DMS53 treated with DMSO at 0.1 percent for 48 hours (cell line): ENCODE results near the gene IKZF2.

ENCODE experiments used
- DNase-seq: peaks from one replicate; lab custom pipeline; 2025; ENCODE audit not compliant: unreplicated experiment; lab: John Stamatoyannopoulos, UW

The IKZF2 gene

DNA sequence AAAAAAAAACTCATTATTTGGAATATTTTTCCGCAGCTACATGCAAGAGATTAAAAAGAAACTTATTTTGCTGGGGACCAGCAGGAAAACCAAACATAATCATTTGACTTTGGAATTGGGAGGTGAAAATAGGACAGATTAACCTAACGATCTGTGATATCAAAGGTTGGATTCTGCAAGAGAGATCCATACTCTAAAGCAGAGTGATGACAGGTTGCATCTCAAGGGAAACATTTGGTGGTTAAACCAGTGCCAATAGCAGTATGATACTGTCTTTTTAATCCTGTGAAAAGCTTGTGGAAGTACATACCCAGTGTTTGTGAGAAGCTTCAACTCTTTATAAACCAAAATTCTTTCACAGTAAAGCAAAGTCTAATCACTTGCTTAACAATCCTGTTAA is 5.3 kb upstream of the IKZF2 start:
- no peak for DNase-seq

DNA sequence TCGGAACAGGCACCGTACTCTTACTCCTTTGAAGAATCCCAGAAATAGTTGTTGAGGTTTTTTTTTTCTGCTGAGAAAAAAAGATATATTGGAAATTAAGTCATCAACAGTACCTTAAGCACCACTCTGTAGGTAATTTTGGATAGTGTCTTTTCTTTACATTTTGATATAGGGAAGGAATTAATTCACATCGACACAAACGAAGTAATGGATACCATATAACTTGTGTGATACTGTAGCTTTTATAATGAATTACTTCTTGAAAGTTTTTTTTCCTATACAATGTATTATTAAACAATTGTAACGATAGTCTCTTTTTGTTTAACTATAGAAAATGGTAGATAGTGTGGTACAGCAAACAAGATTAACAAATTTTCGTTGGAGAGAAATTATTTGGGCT is 1.5 kb upstream of the IKZF2 start:
- DNase-seq = no peak

DNA sequence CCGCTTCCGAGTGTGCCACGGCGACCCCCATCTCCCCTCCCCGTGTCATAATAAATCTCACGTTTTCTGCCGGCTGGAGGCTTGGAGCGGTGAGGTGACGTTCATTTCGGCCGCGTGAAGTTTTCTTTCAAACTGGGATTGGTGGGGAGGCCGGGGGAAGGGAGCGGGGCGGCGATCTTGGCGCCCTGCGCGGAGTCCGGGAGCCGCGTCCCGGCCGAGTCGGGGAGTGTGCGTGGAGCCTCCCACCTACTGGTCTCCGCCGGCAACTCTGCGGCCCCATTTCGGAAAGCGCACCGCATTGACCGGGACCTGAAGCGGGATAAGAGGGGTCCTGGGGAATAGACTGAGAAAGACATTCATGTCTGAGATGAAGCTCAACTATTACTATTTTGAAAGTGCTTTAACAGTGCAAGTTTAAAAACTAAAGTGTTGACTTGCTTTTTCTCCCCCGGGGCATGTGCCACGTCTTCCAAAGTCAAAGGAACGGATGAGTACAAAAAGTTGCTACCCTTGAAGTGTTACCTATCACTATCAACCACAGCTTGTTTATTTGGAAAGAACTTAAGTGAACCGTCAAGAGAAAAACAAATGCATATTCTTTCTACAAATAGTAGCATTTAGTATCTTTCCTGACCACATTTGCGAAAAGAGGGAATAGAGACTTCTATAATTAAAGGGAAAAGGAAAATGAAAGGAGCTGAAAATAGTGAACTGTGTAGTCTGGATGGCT is 818 bp upstream of the IKZF2 start:
- peak; percentile 31 for DNase-seq

DNA sequence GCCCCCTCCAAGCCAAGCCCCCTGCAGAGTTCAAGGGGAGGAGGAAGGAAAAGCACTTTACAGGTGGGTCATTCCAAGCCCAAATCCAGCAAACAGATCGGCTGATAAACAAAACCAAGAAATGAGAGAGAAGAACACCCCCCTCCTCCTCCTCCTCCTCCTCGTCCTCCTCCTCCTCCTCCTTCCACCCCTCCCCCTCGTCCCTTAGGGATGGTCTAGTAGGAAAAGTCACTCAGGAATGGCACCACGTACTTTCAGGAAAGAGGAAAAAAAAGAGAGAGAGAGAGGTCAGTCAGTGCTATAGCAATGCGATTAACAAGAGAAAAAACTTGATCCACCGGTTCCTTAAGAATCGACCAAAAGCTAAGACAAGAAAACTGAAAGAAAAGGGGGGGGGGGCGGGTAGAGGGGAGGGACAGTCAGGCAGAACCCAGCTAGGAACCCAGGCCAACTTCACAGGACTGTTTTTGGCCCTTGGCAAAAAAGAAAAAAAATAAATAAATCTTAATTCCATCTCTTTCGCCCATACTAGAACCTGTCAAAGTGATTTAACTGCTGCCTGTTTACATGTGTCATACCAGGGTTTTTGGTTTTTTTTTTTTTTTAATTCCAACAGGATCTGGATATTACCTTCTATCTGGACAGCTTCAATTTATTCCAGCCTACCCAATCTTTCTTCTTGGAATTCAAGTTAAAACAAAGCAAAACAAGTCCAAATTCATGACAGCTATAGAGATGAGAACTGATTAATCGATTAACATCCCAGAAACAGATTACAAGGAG is 906 bp downstream of the IKZF2 start:
- DNase-seq = no peak

DNA sequence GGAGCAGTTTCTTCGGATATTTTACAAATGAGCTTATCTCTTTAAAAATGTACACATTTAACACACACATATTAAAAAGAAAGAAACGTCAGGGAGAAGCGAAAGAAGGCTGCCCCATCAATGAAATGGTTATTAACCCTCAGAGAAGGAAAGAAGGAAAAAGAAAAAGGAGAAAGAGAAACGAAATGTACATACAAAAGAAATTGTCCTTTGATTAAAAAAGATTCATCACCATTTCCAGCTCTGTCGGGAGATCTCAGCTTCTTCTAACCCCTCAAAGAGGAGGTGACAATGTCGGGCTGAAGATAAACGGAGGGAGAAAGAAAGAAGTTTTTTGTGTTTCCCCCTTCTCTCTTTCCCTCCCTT is 1.5 kb downstream of the IKZF2 start:
- DNase-seq = no peak

DNA sequence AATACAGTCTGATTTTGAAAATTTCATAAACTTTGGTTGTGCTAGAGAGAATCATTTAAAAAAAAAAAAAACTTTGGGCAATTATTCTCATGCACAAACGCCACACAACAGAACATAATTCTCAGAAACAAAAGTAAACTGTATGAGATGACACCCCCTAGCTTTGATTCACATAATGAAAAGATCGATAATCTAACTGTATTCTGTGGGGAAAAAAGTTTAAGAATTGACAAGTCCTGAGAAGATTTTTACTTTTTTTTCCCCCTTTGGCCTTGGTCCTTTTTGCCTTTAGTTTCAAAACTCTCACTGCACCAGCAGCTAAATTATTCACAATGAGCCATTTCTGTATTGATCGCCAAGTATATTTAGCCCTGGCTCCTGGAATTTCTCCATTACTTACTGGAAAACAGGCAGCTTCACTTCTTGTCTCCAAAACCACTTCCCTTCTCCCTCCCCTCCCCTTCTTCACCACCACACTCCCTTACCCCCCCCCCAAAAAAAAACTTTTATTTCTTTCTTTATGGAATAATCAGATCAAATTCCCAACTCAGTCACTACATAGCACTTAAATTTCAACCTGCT is 2.0 kb downstream of the IKZF2 start:
- no peak for DNase-seq

DNA sequence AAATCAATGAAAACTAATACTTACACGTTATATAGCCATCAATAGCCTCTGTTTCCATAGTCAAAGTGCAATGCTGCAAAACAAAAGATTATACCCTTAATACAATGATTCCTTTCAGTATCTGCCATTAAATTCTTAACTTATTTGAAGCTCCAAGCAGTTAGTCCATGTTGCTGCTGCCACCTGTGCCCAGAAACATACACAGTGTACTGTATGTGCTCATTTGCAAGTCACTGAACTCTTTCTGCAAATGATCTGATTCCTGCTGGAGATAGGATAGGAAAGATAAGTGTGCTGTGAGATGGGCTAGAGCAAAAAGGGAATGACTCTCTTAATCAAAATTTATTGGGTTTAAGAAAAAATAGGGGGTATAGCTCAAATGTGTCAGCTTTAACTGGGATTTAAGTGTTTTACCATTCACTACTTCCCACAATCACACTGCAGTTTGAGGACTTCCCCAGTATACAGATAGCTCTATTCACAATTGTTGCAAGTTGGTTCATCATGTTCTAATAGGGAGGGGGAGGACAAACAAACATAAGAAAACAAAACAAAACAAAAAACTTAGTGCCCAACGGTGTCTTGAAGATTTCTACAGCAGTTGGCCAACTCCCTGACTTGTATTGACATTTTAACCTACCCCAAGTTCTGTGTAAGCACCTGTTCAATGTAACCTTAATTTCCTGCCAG is 2.7 kb downstream of the IKZF2 start:
- no peak for DNase-seq

DNA sequence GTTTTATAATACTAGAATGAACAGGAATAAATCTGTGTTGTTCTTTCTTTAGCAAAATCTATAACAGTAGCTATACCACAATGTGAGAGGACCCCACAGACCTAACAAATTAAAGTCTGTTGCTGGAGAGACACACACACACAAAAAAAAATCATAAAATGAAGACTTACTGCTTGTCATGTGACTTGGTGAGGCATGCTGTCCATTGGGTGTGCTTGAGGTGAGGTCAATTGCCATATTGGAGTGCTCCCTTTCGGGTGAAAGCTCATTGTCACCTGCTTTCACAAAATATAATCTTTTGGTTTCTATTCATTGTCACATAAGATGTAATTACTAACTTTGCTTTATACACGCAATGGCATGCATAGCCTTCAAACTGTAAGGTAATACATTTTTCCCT is 3.9 kb downstream of the IKZF2 start:
- DNase-seq = no peak

DNA sequence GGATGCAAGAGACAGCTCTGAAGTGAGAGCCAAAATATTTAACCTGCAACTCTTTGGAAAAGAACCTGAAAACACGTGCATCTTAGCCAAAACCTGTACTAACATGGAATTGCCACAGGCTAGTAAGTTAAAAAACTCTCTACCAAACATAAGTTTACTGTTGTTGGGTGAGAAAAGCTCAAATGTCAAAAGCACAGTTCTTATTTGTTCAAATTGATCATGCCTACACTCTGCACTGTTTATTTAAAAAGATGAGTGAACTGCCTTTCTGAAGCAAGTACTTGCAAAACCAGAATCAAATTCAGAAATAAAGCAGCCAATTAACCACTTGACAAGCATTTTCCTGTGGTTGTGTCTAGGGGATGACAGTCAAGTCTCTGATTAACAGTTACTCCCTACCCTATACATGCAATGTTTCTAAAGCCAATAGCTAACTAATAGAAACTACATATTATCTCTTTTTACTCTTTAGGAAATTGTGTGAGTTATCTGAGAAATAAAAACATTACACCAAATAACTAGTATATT is 5.6 kb downstream of the IKZF2 start:
- no peak for DNase-seq

DNA sequence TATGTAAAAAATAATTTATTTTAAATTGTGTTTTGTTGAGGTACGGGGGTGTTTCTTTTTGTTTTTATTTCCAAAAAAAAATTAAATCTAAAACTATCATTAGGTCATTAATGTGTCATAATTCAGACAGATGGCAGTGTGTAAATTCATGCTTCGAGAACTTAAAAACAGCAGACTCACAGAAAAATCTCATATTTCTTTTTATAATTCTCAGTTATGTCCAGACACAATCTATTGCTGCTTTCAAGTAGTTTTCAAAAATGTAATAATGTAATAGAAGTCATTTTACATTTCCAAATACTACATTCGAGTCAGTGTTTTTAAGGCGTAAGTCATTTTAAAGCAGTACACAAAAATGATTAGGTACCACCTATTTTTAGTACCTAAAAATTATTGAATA is 14.3 kb downstream of the IKZF2 start:
- no peak for DNase-seq

DNA sequence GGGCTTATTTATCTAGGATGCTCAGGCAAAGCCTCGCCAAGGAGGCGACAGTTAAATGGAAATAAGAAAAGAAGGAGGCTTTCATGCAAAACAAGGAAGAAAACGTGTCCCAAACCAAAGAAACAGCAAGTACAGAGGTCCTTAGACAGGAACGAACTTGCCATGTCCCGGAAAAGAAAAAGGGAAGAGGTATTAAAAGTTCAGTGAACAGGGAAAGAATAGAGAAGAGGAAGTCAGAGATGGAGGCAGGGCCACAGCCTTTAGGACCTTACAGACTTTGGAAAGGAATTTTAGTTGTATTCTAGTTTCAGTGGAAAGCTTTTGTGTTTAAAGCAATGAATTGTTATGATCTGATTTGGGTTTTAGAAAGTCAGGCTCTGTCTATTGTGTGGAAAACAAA is 22.1 kb downstream of the IKZF2 start:
- no peak for DNase-seq

DNA sequence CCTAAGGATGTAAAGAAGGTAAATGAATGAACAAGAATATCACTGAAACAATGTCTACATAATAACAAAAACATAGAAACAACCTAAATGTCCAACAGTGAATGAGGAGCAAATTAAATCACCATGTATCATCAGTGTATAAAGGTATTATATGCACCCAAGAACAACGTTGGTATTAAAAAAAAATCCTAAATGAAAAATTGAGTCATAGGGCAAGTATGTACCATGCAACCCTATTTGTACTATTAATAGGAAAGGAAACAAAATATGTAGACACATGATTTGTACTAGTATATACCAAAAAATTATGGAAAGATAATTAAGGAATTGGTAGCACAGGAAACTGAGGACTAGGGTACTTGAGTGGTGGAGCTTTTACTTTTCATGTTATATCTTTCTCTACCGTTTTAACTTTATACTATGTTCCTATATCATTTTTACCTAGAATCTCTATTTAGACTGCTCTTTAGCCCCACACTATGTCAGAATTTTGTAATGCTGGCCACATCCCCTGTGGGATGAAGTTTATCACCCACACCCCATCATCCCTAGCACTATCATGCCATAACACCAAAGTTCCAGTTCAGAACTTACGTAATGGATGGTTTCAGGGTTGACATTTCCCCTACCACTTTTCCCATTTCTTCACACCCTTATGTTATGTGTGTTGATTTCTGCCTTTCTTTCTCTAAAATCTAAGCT is 25.6 kb downstream of the IKZF2 start:
- no peak for DNase-seq

DNA sequence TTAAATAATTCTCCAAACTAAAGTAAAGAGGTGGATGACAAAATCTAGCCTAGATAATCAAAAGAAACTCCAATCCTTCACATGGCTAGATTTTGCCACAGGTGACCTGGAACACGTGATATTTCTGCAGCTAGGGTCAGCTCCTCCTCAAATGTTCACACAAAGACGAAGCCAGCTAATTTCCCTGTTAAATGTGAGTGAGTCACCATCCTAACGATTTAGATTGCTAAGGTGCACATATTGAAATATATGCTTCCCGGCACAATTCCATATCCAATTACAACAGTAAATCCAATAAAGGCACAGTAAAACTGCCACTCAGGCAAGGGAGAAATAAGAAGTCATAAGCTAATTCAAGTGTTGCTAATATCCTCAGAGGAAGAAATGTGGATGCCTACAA is 28.7 kb downstream of the IKZF2 start:
- no peak for DNase-seq

DNA sequence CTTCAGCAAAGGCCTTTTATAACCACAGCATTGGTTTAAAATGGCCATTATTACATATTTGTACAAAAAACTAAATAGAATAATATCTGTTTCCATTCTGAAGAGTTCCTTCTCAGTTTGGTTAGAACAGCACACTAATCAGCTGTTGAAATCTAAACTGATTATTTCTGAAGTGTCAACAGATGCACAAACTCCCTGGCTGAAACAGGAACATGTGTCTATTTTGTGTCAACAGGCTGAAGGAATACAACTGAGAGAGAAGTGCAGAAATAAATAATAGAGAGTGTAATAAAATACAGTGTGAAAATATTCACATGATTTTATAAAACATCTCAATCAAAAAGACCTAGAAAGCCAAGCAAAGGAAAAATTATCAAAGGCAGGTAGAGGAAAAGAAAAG is 29.7 kb downstream of the IKZF2 start:
- DNase-seq = no peak

DNA sequence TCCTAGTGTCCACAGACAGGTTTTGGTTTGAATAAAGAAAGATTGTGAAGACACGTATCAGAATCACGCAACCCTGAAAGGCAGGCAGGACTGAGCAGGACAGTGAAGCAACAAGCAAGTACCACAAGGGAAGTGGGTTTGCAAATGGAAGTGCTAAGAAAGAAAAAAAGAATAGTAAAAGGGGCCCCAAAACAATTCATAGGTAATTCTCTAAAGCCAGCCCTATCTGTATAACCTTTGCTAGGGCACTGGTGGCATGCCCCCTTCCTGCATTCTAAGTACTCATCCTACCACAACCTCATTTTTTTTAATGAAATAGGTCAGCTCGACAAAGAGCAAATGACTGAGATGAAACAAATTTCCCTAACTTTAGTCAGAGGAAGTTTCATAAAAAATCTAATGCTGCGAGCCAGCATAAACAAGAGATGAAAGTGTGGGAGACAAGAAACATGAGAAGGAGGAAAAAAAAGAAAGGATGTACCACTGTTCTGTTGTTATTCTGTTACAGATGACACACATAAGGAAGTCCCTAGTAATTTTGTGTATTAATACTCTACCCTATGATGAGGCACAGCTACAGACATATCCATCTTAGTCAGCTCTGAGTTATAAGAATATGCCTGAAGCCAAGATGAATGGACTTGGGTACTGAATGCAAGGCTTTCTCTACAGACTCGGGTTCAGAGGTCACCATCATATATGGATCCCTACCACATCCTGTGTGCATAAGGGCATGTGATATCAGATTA is 32.2 kb downstream of the IKZF2 start:
- no peak for DNase-seq

DNA sequence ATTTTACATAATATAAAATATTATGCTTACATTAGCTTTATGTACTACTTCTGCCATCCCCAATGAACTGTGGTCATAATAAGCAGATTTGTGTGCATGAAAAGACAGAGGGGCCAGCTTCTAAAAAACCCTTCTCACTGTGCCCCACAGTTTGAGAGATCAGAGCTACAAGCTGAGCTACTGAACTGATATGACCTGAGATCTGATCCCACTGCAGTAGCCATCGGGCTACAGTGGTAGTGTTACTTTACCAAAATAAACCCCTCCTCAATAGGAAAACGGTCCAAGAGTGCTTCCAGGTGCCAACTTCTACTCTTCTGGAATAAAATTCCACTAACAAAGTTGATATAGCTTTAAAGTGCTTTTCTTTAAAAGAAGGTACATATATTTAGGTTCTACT is 43.1 kb downstream of the IKZF2 start:
- DNase-seq = no peak

DNA sequence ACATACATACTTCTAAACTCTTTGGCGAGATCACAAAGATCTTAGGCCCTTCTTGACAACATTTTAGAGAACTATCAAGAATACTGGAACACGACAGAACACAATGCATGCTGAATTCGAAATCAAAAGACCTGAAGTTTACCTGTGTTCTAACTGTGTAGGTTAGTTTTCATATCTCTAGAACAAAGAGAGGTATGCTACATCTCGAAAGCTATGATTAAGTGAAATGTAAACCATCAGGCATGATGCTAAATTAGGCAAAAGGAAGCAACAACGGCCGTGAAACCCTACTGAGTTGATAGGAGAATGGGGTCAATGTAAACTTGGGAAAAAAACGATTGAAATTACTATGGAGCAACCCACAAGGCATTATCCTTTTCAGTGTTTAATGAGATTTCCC is 43.7 kb downstream of the IKZF2 start:
- DNase-seq = no peak

DNA sequence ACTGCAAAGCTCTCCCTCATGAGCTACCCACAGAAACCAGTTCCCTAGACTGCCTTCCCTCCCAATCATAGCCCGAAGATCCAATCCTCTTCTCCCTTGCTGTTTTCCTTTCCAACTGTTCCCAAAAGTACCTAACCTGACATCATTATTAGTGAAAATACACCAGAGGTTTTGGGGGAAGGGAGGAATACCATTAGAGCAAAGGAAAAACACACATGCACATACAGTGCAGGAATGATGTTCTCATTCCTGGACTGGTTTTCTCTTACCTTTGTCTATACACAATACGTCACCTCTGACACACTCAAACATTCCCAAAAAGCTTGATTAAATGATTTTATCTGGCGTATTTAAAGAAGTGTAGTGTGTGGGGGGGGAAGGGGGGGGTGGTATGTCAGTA is 46.2 kb downstream of the IKZF2 start:
- DNase-seq = no peak

DNA sequence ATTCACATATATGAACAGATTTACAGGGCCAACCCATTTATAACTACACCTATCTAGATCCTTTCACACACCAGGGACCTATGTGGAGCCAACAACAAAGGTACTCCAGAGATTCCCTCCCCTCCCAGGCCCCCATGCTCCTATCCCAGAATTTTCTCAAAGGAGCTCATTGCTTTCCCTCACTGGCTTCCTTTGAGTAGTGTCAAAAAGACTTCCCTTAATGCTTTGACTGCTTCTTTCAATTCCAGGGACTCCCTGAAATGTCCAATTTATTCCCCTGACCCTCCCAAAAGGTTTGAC is 46.6 kb downstream of the IKZF2 start:
- DNase-seq = no peak

DNA sequence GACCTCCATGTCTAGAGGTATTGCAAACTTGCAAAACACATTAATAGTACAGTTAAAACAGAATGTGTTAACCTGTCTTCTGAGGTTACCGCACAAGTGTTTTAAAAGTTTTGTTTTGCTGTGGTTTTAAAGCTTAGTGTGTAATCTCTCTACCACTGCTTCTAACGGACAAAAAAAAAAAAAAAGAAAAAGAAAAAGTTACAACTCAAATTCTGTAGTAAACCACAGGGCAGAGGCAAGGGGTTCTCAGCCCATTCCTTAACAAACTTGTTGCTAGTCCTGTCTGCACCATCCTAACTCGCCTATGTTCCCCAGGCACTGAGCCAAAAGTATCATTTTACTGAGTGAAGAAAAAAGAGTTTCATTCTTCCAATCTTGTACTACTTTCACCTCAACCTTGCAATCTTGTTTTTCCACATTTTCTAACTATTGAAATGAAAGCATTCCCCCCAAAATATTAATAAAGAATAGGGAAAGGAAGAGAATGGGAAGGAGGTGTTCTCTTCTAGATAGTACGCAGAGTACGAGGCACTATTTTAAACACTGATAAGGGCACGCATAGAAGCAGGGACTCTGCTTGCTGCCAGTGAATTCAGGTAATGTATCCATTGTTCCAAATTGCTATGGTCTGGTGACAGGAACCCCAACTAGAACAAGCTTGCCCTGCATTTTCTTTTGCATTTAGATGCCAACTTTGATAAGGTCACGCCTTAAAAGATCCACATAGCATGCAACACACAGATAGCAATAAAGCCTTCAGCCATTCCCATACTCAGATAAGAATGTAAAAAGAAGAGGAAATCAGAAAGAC is 47.1 kb downstream of the IKZF2 start:
- DNase-seq = no peak
